H1 (cell line): ENCODE data around the gene RAD51B. TPM values are rescaled to one million over a fixed set of nuclear protein-coding genes. Genes with fewer than 3 reads are reported as not detected.
A peak's percentile ranks its signal among the peaks of the same experiment; 100 is the strongest.

Experiments
- CTCF ChIA-PET: fragments of 300-600 bp; sonication (Branson Sonifier 250); formaldehyde crosslinking; loops from one replicate; lab custom pipeline; 2021; ENCODE audit not compliant: partially characterized antibody; lab: Charles Lee
- POLR2A ChIA-PET: fragments of 300-600 bp; sonication (Branson Sonifier 250); formaldehyde crosslinking; loops from one replicate; lab custom pipeline; 2021; ENCODE audit warnings: inconsistent platforms; ENCODE audit not compliant: partially characterized antibody; lab: Charles Lee
- DNase-seq, 2 experiments: peaks; one replicate each; pipeline versions ENCODE4 v3.0.0 to v3.0.0-alpha.2; 2010 to 2022; ENCODE audit warnings: low spot score in 2 of 2, low read depth in 1 of 2, mixed read lengths in 1 of 2
- FAIRE-seq: peaks from 2 replicates; lab custom pipeline; 2011; peaks lifted over from hg19 to GRCh38; lab: Jason Lieb, UNC
- H2AFZ ChIP-seq: 2 replicates; pipeline ENCODE4 v1.8.1; 2012; ENCODE audit warnings: low read length, inconsistent platforms
- H2AK5ac ChIP-seq: 2 replicates; pipeline ENCODE4 v1.6.1; 2013; ENCODE audit warnings: low read depth, low read length
- H2BK120ac ChIP-seq: replicated peaks from 2 replicates; pipeline ENCODE3; 2013; ENCODE audit warnings: low read depth, low read length, inconsistent platforms
- H2BK12ac ChIP-seq: 2 replicates; pipeline ENCODE4 v1.6.1; 2013; ENCODE audit warnings: low read depth, low read length
- H2BK15ac ChIP-seq: 2 replicates; pipeline ENCODE4 v1.6.1; 2013; ENCODE audit warnings: low read length
- H2BK20ac ChIP-seq: 2 replicates; pipeline ENCODE4 v1.6.1; 2013; ENCODE audit warnings: low read length
- H2BK5ac ChIP-seq: 2 replicates; pipeline ENCODE4 v1.6.1; 2013; ENCODE audit warnings: low read depth, low read length
- H3K14ac ChIP-seq: 2 replicates; pipeline ENCODE4 v1.6.1; 2013; ENCODE audit warnings: inconsistent platforms; ENCODE audit not compliant: insufficient read length
- H3K18ac ChIP-seq: 2 replicates; pipeline ENCODE4 v1.6.1; 2013; ENCODE audit warnings: low read length; ENCODE audit errors: extremely low read depth
- H3K23ac ChIP-seq: 2 replicates; pipeline ENCODE4 v1.6.1; 2013; ENCODE audit warnings: inconsistent platforms; ENCODE audit not compliant: insufficient read length
- H3K23me2 ChIP-seq: 2 replicates; pipeline ENCODE4 v1.6.1; 2013; ENCODE audit warnings: low read depth, low read length
- H3K27ac ChIP-seq: 2 replicates; pipeline ENCODE4 v1.6.1; 2011; ENCODE audit warnings: low read depth, low read length, inconsistent platforms
- H3K27me3 ChIP-seq, 4 experiments: replicated peaks in 1 of 4; 1 replicate in 1 of 4; 2 replicates in 3 of 4; pipeline versions ENCODE4 v1.6.1 to v1.8.1; 2011 to 2013; ENCODE audit warnings: low read length in 3 of 4, mild to moderate bottlenecking in 3 of 4, inconsistent platforms in 2 of 4, mixed read lengths in 2 of 4, moderate library complexity in 1 of 4; ENCODE audit not compliant: control insufficient read depth in 3 of 4, insufficient read depth in 3 of 4; ENCODE audit errors: extremely low read depth in 1 of 4
- H3K36me3 ChIP-seq, 4 experiments: 2 replicates each; pipeline versions ENCODE4 v1.6.1 to v1.8.1; 2011 to 2013; ENCODE audit warnings: mild to moderate bottlenecking in 4 of 4, low read length in 3 of 4, moderate library complexity in 2 of 4, control low read depth in 1 of 4, inconsistent platforms in 1 of 4; ENCODE audit not compliant: insufficient read depth in 4 of 4, control insufficient read depth in 2 of 4
- H3K4ac ChIP-seq: replicated peaks from 2 replicates; pipeline ENCODE3; 2013; ENCODE audit warnings: low read length, low read depth, mixed read lengths, inconsistent platforms; ENCODE audit not compliant: insufficient read length
- H3K4me1 ChIP-seq, 4 experiments: replicated peaks in 1 of 4; 1 replicate in 1 of 4; 2 replicates in 3 of 4; pipeline versions ENCODE4 v1.6.1 to v1.8.1; 2011 to 2013; ENCODE audit warnings: low read length in 3 of 4, inconsistent platforms in 2 of 4, mixed read lengths in 1 of 4; ENCODE audit not compliant: insufficient read depth in 4 of 4, control insufficient read depth in 3 of 4
- H3K4me2 ChIP-seq, 2 experiments: 2 replicates each; pipeline versions ENCODE4 v1.6.1 to v1.8.1; 2011 to 2013; ENCODE audit warnings: low read depth in 2 of 2, low read length in 2 of 2, control low read depth in 1 of 2, inconsistent platforms in 1 of 2, mild to moderate bottlenecking in 1 of 2; ENCODE audit not compliant: insufficient read depth in 1 of 2
- H3K4me3 ChIP-seq, 4 experiments: fragments of 200-600, 300-600 bp in 1 of 4; sonication (generic), shearing (Covaris generic), sonication (Bioruptor Twin) in 1 of 4; 2 replicates each; pipeline versions ENCODE4 v1.5.1 to v1.8.1; 2011 to 2016; ENCODE audit warnings: low read length in 4 of 4, low read depth in 3 of 4, control low read depth in 2 of 4, inconsistent platforms in 2 of 4, mild to moderate bottlenecking in 2 of 4, mixed read lengths in 1 of 4, moderate library complexity in 1 of 4; ENCODE audit not compliant: insufficient read depth in 2 of 4; ENCODE audit errors: extremely low read depth in 1 of 4
- H3K56ac ChIP-seq: replicated peaks from 2 replicates; pipeline ENCODE3; 2013; ENCODE audit warnings: low read depth, mild to moderate bottlenecking, mixed read lengths, low read length, inconsistent platforms; ENCODE audit not compliant: insufficient read length
- H3K79me1 ChIP-seq: 2 replicates; pipeline ENCODE4 v1.6.1; 2013; ENCODE audit warnings: low read depth, low read length, control low read depth
- H3K79me2 ChIP-seq, 2 experiments: 2 replicates each; pipeline versions ENCODE4 v1.6.1 to v1.8.1; 2012 to 2013; ENCODE audit warnings: low read length in 2 of 2, mild to moderate bottlenecking in 2 of 2, inconsistent platforms in 1 of 2; ENCODE audit not compliant: insufficient read depth in 2 of 2, control insufficient read depth in 1 of 2
- H3K9ac ChIP-seq, 4 experiments: replicated peaks in 1 of 4; 1 replicate in 1 of 4; 2 replicates in 3 of 4; pipeline versions ENCODE4 v1.6.1 to v1.8.1; 2011 to 2013; ENCODE audit warnings: low read depth in 3 of 4, low read length in 3 of 4, control low read depth in 2 of 4, mild to moderate bottlenecking in 2 of 4, moderate library complexity in 2 of 4, inconsistent platforms in 1 of 4; ENCODE audit errors: extremely low read depth in 1 of 4
- H3K9me3 ChIP-seq, 2 experiments: 2 replicates each; pipeline versions ENCODE4 v1.6.1 to v1.8.1; 2012 to 2013; ENCODE audit warnings: mild to moderate bottlenecking in 2 of 2, moderate library complexity in 2 of 2, control low read depth in 1 of 2, inconsistent platforms in 1 of 2, low read depth in 1 of 2, low read length in 1 of 2, mixed read lengths in 1 of 2; ENCODE audit not compliant: insufficient read depth in 2 of 2
- H4K20me1 ChIP-seq, 2 experiments: replicated peaks in 1 of 2; 2 replicates each; pipeline versions ENCODE3 to v1.8.1; 2011 to 2013; ENCODE audit warnings: inconsistent platforms in 2 of 2, low read length in 2 of 2, mild to moderate bottlenecking in 1 of 2; ENCODE audit not compliant: insufficient read depth in 2 of 2, control insufficient read depth in 1 of 2
- H4K5ac ChIP-seq: 2 replicates; pipeline ENCODE4 v1.6.1; 2013; ENCODE audit warnings: low read length, low read depth, mixed read lengths, inconsistent platforms; ENCODE audit not compliant: insufficient read length
- H4K8ac ChIP-seq: 2 replicates; pipeline ENCODE4 v1.8.0; 2013; ENCODE audit warnings: mild to moderate bottlenecking, moderate library complexity, low read length, inconsistent platforms; ENCODE audit not compliant: insufficient read depth; ENCODE audit errors: extremely low read depth
- H4K91ac ChIP-seq: replicated peaks from 2 replicates; pipeline ENCODE3; 2013; ENCODE audit warnings: low read length, mixed read lengths, inconsistent platforms; ENCODE audit not compliant: insufficient read length
- ATF2 ChIP-seq: IDR thresholded peaks from 2 replicates; pipeline ENCODE4 v1.6.1; 2012; ENCODE audit warnings: low read length, inconsistent platforms
- KDM5A ChIP-seq: fragments of 200-600 bp; IDR thresholded peaks from 2 replicates; pipeline ENCODE4 v1.7.1; 2012; ENCODE audit warnings: mild to moderate bottlenecking, low read length, inconsistent platforms, mixed read lengths
- RAD21 ChIP-seq, 2 experiments: IDR thresholded peaks in 1 of 2; conservative IDR thresholded peaks in 1 of 2; 2 replicates each; pipeline ENCODE4 v1.6.1; 2011; ENCODE audit warnings: low read depth in 2 of 2, low read length in 2 of 2, improper control_type of control experiment in 1 of 2, inconsistent platforms in 1 of 2, mild to moderate bottlenecking in 1 of 2, moderate library complexity in 1 of 2
- SIRT6 ChIP-seq: IDR thresholded peaks from one replicate; pipeline ENCODE4 v1.7.1; 2012; ENCODE audit warnings: low read length, inconsistent platforms
- SP2 ChIP-seq: IDR thresholded peaks from 2 replicates; pipeline ENCODE4 v1.6.1; 2012; ENCODE audit warnings: mild to moderate bottlenecking, low read length, inconsistent platforms
- TEAD4 ChIP-seq: IDR thresholded peaks from 2 replicates; pipeline ENCODE4 v1.6.1; 2012; ENCODE audit warnings: low read depth, low read length, inconsistent platforms, mixed read lengths
- WGBS, 2 experiments: shearing (Covaris generic) in 1 of 2; methylation state at CpG; one replicate each; pipeline versions ENCODE4 v1.1.6 to v1.1.7; 2013 to 2015; ENCODE audit warnings: low lambda C conversion rate in 2 of 2, mixed read lengths in 2 of 2, inconsistent platforms in 1 of 2, low coverage in 1 of 2, missing lambda C conversion rate in 1 of 2; ENCODE audit not compliant: insufficient replicate concordance in 2 of 2, insufficient coverage in 1 of 2, insufficient read length in 1 of 2; ENCODE audit errors: extremely low coverage in 1 of 2, missing lambda C conversion rate in 1 of 2; 5-methylcytosine and 5-hydroxymethylcytosine counted together
- polyA plus RNA-seq, 7 experiments: library from polyadenylated mRNA; depleted of rRNA in 3 of 7; stranded (reverse) in 5 of 7; unstranded in 2 of 7; fragments of >200 nt in 5 of 7; fragments of 200-250 nt in 2 of 7; gene quantifications; 1 replicate in 5 of 7; 2 replicates in 1 of 7; 4 replicates in 1 of 7; pipeline versions ENCODE4 v1.2.1 to v1.2.3, GENCODE V29; 2011 to 2013; ENCODE audit warnings: missing spikeins in 2 of 7, mixed read lengths in 2 of 7
- total RNA-seq: library from RNA; stranded (reverse); fragmentation: NEBNext Ultra II Directional; extraction: Animal tissue kit (Norgen Biotek cat#: 25700); gene quantifications from 2 replicates; pipeline ENCODE4 v1.2.1, GENCODE V29; 2021

The RAD51B gene
- total and polyA plus RNA-seq, 2 of the 8 experiments (the other 6 are each of a cell fraction or from before 2014, with no cell fraction given) = 3.9 to 14.9 TPM

DNA sequence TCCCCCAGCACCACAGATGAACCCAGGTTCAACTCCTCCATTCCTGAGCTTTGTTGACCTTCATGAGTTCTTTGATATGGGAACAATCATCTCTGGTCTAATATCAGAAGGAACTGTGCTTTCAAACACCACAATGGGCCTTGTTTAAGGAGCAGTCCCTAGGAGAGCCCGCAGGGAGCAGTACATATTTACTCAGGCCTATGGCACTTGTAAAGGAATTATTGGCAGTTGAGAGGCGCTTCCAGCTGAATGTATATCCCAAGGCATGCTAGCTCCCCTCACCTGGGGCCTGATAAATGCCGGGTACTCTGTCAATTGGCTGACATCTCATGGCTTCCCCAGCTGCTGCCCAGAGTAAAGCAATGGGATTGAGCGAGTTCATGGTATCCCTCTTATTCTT, 897.1 kb downstream of the RAD51B start:
- no peak overlapping the region for H3K27ac ChIP-seq
- DNase-seq (no peak), FAIRE-seq (no peak)
- H3K9ac ChIP-seq = no peak overlapping the region
- H4K5ac ChIP-seq = no peak overlapping the region
- H2BK5ac ChIP-seq = no peak overlapping the region
- H3K4ac ChIP-seq = no peak overlapping the region
- no peaks in the 10 kb centered on the region for H4K20me1 ChIP-seq
- no peak overlapping the region for H3K23ac ChIP-seq
- H3K9me3 ChIP-seq = no peaks in the 10 kb centered on the region
- H3K79me2 ChIP-seq = no peaks in the 10 kb centered on the region
- H2BK120ac ChIP-seq = no peak overlapping the region
- H3K4me3 ChIP-seq = no peak overlapping the region
- H3K23me2 ChIP-seq = no peaks in the 10 kb centered on the region
- H3K79me1 ChIP-seq = no peaks in the 10 kb centered on the region
- H2AK5ac ChIP-seq = no peak overlapping the region
- no peak overlapping the region for H2BK15ac ChIP-seq
- no peak overlapping the region for H2AFZ ChIP-seq
- H3K18ac ChIP-seq = no peak overlapping the region
- H2BK12ac ChIP-seq = no peak overlapping the region
- CTCF ChIA-PET = interaction anchor here (0.7 to 6.8 kb wide), 25 partner anchors 8 to 419 kb away, joined by 3 to 50 read pairs (median 5); no protein-coding TSS in a partner anchor
- no peaks in the 10 kb centered on the region; a peak in 2 of 7 replicates for H3K27me3 ChIP-seq
- H3K14ac ChIP-seq = no peak overlapping the region
- 95% methylated on average over 4 of the region's 4 CpGs; no CpG with 5 or more reads in 1 of the 2 experiments for WGBS, 2 experiments
- H3K4me2 ChIP-seq = no peak overlapping the region
- H2BK20ac ChIP-seq = no peak overlapping the region
- no peak overlapping the region for H4K91ac ChIP-seq
- TF ChIP-seq SP2 = no peak
- no peak for TF ChIP-seq SIRT6
- TF ChIP-seq TEAD4 = no peak
- TF ChIP-seq RAD21 (IDR thresholded peaks at IDR 0.05 in 1 of 2, conservative IDR thresholded peaks at IDR 0.05 in 1 of 2; ENCODE audit: low read depth in 2 of 2, low read length in 2 of 2) = peak; percentile 31 to 61; a peak in 3 of 4 replicates
- no peak for TF ChIP-seq ATF2
- no peak for TF ChIP-seq KDM5A
- H3K4me1 ChIP-seq = no peaks in the 10 kb centered on the region
- no peak overlapping the region for H4K8ac ChIP-seq
- H3K36me3 ChIP-seq = no peaks in the 10 kb centered on the region
- H3K56ac ChIP-seq = no peak overlapping the region
- POLR2A ChIA-PET = interaction anchor here (0.9 to 1.7 kb wide), 5 partner anchors 14 to 79 kb away, joined by 3 to 10 read pairs (median 3); partner anchors contain the start of gene ZFP36L1
